ENCODE results near the gene CRACR2B.

The CRACR2B gene

GRCh38 chr11:852762-853161 lies 25.0 kb downstream of the CRACR2B start:
- DNase-seq (ENCODE audit: low read depth in 1 of 2, low spot score in 1 of 2): no peak

DNA sequence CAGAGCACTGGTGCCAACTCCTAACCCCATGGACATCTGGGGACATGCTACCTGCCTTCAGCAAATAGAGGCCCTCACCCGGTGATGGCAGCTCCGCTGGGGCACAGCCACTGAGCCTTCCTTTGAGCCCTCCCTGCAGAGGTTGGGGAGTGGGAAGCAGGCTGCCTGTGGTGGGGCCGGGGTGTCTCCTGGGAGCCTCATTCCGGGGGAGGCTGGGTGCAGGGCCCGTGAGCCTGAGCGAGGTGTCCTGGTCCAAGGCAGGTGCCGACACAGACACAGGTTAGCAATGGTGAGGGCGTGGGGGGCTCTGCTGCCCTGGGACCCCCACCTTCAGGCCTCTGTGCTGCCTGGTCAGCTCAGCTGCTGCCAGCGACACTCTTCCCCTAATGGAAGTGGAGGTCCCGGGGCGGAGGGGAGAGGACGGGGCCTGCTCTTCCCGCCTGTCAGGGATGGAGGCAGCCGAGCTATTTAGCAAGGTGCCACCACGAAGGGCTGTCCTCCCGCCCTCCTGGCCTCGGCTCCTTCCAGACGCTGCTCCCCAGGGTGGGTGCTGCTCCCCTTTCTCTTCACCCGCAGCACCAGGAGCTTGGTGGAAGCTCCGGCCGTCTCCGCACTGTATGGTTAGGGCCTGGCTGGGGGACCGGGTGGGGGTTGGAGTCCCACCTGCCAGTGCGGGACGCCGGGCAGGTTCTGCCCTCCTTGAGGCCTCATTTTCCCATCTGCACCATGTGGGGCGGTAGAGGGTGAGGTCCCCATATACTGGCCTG lies 26.1 kb downstream of the CRACR2B start:
- no peak for DNase-seq (ENCODE audit: low read depth in 1 of 2, low spot score in 1 of 2)

GRCh38 chr11:854601-855329 lies 27.0 kb downstream of the CRACR2B start:
- DNase-seq (ENCODE audit: low read depth in 1 of 2, low spot score in 1 of 2): no peak

- DNase-seq (ENCODE audit: low read depth in 1 of 2, low spot score in 1 of 2): no peak
Measured at GRCh38 chr11:855330-855674, 27.6 kb downstream of the CRACR2B start.

- no peak for DNase-seq (ENCODE audit: low read depth in 1 of 2, low spot score in 1 of 2)
Measured at GRCh38 chr11:855796-856195, 28.1 kb downstream of the CRACR2B start.

- no peak for DNase-seq (ENCODE audit: low read depth in 1 of 2, low spot score in 1 of 2)
Measured at GRCh38 chr11:856397-856796, 28.7 kb downstream of the CRACR2B start.

DNA sequence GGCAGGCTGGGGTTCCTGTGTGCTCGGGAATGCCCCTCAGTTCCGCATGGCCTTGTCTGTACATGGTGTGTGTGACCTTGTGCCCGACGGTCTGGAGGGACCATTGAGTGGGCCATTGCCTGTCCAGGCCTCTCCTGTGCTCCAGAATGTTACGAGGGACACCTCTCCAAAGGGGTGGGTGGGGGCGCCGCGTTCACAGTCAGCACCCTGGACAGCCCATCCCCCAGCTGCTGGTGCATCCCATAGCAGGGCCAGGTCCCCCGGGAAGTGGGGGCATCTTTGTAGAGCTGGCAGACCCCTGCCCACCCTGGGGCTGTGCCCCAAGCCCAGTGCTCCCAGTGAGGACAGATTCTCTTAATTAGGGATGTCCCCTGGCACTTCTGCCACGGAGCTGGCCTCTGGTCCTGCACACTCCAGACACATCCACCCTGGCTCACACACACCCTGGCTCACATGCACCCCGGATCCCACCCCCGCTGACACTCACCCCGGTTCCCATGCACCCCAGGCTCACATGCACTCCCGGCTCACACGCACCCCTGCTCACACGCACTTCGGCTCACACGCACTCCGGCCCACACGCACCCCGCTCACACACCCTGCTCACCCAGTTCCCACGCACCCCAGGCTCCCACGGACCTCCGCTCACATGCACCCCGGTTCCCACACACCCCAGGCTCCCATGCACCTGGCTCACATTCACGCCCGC lies 30.5 kb downstream of the CRACR2B start:
- DNase-seq (ENCODE audit: low read depth in 1 of 2, low spot score in 1 of 2): no peak

- DNase-seq (ENCODE audit: low read depth in 1 of 2, low spot score in 1 of 2): no peak
Measured at GRCh38 chr11:858762-859339, 31.1 kb downstream of the CRACR2B start.

GRCh38 chr11:859394-860131 lies 31.8 kb downstream of the CRACR2B start:
- no peak for DNase-seq (ENCODE audit: low read depth in 1 of 2, low spot score in 1 of 2)

- no peak for DNase-seq (ENCODE audit: low read depth in 1 of 2, low spot score in 1 of 2)
Measured at GRCh38 chr11:860234-861104, 32.8 kb downstream of the CRACR2B start.

DNA sequence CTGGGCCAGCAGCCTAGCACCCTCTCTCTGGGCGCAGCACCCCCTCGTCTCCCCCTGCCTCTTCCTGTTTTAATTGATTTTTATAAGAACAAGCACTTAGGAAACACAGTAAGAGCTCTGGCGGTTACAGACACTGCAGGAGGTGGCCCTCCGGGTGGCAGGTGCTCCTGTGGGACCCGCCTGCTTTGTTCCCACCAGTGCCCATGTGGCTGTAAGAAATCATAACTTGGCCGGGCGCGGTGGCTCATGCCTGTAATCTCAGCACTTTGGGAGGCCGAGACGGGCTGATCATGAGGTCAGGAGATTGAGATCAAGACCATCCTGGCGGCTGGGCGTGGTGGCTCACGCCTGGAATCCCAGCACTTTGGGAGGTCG lies 33.4 kb downstream of the CRACR2B start:
- DNase-seq (ENCODE audit: low read depth in 1 of 2, low spot score in 1 of 2): no peak

DNA sequence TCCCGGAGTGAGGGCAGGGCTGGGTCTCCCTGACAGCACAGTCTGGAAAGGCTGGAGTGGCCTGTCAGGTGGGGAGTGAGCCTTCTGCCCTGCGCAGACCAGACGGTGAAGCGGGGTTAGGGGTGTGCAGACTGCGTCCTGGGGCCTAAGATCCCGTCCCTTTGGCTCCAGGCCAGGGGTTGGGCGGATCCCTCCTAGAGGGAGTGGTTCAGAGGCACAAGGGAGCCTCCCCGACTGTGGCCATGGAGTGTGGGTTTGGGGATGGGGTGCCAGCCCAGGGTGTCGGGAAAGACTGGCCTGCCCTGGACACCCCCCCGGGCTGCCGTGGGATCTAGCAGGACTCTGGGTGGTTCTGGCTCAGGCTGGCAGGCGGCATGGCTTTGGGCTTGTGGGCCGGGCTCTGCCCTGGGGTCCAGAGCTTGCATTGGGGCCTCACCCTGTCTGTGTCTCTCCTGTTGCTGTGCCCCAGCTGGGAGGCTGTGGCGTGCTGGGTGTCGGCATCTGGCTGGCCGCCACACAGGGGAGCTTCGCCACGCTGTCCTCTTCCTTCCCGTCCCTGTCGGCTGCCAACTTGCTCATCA lies 34.5 kb downstream of the CRACR2B start:
- no peak for DNase-seq (ENCODE audit: low read depth in 1 of 2, low spot score in 1 of 2)

DNA sequence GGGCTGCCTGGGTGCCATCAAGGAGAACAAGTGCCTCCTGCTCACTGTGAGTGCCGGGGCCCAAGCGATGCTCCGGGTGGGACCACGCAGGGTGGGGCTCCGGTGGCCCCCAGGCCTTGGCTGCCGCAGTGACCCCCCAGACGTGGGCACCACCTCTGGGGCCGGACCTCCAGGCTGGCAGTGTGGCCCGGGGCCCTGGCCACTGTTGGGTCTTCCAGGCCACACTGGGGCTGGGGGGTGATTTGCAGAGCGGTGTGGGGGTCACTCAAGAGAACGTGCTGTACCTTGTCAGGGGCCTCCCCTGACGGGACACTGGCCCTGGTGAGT lies 34.9 kb downstream of the CRACR2B start:
- no peak for DNase-seq (ENCODE audit: low read depth in 1 of 2, low spot score in 1 of 2)

DNA sequence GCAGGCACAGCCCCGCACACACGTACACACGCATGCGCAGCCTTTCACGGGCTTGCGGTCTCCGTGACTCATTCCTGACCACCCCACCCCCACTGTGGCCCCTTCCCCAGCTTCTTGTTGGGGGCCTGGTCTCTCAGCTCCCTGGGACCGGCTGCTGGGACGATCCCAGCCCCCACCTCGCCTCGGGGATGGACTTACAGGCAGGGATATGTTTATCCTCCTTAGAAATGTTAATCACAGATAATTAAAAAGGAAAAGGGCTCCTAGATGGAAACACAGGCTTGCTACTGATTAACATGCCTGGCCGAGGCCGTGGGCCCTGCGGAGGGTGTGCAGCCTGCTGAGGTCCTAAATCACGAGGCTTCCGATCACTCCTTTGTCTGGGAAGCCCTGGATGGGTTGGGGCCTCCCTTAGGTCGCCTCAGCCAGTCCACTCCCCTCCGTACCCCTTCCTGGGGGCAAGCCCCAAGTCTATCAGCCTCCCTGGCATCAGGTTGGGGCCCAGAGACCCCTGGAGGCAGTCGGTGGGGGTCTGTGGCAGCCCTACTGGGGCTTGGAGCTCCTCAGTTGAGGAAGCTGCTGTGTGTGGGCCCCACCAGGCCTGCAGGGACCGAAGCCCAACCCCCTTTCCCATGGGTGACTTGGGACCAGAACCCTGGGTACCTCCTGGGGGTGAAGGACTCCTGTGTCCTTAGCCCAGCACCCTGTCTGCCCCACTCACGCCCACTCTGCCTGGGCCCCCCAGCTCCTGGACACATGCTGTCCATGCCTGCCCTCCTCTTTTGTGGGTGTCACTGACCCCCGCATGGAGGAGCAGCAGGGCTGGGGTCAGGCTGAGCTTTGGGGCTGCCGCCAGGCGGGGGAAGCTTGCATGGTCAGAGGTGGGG lies 35.5 kb downstream of the CRACR2B start:
- DNase-seq (ENCODE audit: low read depth in 1 of 2, low spot score in 1 of 2): no peak

- DNase-seq (ENCODE audit: low read depth in 1 of 2, low spot score in 1 of 2): no peak
Measured at GRCh38 chr11:863910-864827, 36.5 kb downstream of the CRACR2B start.

GRCh38 chr11:864898-865297 lies 37.2 kb downstream of the CRACR2B start:
- DNase-seq (ENCODE audit: low read depth in 1 of 2, low spot score in 1 of 2): no peak

GRCh38 chr11:865462-866430 lies 38.0 kb downstream of the CRACR2B start:
- no peak for DNase-seq (ENCODE audit: low read depth in 1 of 2, low spot score in 1 of 2)

Measured in activated T-helper 1 cell treated with anti-CD3 and anti-CD28 coated beads, Interleukin-2, amount 50 U/mL, for 16 hours (primary cell).